ENCODE measurements around the gene SPATS2L.

The SPATS2L gene

DNA sequence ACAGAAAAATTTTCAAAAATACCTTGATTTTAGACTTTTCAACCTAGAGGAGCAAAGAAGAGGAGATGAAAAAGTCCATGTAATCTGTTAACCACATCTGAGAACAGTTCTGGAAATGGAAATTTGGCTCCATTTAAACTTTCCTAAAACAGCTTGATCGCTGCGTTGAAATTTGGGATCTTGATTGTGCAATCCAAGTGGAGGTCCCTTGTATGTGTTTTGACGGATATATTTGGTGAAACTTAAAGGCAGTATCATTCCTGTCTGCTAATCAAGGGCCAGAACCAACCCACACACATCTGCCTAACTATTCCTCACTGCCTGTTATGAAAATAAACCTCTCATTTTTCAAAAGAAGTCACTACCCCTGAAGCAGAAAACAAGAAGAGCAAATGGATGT is 46.6 kb downstream of the SPATS2L start:
- no peak for DNase-seq

DNA sequence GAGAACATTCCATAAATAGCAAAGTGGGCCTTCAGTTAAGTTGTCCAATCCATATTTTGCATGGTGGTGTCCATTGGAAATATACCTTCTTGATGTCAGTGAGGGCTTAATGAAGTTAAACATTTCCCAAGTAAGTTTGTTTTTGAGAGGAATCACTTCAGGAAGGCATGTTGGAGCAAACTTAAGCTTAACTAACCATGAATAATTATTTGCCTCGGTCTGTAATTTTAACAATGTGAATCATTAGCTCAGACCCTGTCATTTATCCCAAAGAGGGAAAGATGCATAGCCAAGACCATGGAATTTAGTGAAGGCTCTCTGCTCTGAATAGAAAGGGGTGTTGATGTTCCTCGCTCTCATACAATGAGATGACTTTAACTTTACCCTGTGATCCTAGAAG is 47.4 kb downstream of the SPATS2L start:
- no peak for DNase-seq

DNA sequence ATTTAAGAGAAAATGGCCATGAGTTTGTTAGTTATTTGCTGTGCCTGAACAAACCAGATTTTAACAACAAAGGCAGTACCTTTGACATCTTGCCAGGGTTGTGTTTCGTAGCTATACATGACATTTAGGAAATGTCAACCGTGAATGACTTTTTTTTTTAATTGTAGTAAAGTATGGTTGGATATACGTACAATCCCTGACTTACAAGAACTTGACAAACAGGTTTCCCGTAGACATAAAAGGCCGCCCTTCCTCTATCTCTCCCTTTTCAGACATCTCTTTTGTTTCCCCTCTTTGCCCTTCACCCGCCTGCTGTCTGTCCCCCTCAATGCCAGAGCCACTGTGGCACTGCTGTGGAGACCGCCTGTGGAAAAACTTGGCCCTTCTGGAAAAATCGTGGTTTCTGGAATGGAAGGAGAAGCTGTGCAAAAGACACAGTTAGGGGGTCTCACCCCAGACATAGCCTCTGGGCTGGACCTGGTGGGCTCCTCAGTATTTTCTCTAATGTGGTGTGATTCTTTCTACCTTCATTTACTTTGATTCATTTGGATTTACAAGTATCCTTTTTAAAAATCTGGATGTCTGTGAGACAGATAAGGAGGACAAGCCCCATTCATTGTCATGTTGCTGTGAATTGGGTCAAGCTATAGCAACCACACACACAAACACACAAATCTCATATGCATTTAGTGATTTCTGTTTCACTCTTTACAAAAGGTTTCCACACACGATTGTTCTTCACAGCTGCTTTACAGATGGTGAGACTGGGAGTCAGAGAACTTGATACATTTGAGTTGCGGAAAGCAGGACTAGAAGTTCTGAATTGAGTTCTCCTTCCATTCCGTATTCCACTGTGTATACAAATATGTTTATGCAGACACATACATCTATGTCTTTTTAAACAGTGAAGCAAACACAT is 48.6 kb downstream of the SPATS2L start:
- DNase-seq: no peak

DNA sequence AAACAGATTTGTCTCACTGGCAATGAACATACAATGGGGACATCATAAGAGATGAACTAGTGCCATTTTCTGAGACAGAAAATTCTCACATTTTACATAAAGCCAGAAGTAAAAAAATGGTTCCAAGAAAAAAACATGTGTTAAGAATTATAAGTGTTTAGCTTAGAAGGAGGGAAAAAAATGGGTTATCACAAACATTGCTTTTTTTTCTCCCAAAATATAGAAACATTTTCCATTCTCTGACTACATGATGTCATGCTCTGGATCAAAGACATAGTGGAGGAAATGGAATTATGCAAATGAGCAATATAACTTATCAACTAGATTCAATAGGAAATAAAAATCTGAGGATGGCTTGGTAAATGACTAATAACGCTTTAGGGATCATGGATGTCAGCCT is 49.8 kb downstream of the SPATS2L start:
- no peak for DNase-seq

DNA sequence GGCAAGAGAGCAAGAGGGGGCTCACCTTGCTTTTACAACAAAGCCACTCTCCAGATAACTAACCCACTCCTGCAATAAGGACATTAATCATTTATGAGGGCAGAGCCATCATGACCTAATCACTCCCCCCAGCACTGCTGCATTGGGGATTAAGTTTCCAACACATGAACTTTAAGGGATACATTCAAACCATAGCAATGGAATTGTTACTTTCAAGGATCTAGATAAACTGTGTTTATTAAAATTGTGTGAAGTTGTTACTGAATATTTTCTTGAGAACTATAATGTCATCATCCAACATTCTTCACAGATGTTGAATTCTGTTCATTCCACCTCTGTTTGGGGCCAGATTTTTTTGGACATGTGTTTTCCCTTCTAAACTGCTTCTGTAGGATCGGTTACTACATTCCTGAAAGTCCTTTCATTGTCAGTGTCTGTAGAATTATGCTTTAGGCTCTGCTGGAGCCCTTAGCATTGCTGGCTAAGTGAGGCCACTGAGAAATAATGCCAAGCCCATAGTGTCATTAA is 50.4 kb downstream of the SPATS2L start:
- no peak for DNase-seq

DNA sequence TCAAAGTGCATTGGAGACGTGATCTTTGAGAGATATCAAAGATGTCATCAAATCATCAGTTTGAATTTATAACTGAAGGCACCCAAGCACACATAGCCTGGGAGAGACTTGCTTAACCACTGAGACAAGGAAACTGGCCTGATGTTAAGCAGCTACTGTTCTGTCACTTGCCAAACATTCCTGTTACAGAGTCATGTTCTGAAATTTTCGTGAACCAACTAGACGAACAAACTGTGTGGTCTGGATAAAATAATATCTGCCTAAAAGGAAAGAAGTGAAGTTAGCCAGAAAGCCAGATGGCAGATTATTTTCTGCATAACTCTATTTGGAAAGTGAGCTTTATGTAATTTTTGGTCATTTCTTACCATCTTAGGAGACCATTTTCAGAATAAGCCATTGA is 51.4 kb downstream of the SPATS2L start:
- no peak for DNase-seq

DNA sequence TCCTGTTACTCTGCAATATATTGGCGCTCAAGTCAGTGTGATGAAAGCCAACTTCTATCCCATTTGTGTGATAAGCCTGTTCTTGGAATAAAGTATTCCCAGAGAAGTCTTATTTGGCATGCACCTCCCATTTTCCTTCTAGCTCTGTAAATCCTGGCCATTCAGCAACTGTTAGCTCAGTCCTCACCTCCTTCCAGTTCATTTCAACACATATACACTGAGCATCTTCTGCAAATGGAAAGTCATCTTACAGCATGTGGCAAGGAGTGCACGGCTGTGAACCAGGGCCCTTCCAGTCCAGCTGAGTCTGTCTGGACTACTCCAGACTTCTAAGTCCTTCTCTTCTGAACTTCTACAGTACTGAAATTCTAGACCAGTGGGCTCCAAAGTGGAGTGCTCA is 53.1 kb downstream of the SPATS2L start:
- no peak for DNase-seq

DNA sequence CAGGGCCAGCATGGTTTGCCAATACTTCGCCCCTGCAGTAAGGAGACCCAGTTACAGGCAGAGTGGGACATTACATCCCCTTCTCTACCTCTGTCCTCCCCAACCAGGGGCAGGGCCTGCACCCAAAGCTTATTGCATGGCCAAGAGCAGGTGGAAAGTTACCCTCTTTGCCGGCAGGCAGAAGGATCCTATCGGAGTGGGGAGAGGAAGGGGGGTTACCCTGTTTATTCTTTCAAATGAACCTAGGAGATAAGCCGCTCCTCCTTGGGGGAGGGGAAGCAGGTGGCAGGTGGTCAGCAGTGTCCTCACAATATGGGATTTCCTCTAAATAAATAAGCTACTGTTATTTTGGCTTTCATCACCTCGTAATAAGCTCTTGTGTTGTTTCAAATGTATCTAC is 53.9 kb downstream of the SPATS2L start:
- DNase-seq: no peak

DNA sequence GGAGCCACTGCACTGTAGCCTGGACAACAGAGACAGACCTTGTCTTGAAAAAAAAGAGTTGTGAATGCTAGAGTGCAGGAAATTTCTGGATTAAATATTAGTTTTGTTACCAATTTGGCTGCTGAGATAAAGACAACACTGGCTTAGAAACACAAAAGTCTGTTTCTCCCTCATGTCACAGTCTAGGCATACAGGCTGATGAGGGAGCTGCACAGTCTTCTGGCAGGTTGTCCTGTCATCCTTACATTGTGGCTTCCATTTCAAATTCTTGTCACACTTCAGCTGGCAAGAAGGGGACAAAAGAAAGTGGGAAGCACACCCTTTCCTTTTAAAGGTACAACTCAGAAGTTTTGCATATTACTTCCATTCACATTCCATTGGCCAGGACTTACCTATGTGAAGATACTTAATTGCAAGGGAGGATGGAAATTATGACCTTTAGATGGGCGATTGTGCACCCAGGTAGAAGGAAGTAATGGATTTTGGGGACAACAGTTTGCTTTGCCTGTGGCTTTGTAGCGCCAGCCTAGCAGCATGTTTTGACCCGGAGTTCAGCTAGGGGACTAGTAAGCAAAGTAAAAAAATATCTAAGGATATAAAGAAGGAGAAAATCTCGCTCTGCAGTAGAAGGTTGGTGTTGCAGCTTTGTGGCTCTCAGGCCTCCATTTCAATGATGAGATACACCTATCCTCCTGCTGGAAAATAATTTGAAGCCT is 55.9 kb downstream of the SPATS2L start:
- no peak for DNase-seq

DNA sequence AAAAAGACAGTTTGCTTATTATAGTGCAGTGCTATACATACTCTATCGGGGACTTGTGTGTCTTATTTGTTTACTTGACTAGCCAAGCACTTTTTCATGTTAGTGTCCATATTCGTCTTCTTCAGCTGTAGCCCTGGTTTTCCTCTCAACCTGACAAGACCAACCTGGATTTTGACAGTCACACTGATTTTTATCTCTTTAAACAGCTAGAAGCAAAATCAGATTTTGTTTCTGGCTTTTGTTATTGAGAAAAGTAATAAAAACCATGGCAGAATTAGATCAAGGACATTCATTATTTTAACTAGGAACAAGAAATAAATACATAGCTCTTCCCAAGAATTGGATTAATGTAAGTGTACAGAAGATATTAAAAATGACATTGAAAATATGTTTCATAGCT is 56.8 kb downstream of the SPATS2L start:
- no peak for DNase-seq

DNA sequence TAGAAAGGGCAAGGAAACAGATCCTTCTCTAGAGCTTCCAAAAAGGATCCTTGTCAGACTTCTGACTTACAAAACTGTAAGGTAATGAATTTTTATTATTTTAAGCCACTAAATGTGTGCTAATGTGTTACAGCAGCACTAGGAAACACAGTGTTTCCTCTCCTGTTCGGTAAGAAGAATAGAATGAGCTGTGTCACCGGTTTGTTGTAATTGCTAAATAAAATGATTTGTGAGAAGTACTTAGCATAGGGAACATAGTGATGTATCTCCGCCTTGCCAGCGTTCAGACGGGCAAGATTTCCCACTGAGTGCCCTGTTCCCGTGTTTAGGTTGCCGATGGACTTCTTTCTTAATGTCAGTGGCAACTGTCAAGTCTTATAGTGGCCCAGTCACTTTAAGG is 57.6 kb downstream of the SPATS2L start:
- DNase-seq: no peak

DNA sequence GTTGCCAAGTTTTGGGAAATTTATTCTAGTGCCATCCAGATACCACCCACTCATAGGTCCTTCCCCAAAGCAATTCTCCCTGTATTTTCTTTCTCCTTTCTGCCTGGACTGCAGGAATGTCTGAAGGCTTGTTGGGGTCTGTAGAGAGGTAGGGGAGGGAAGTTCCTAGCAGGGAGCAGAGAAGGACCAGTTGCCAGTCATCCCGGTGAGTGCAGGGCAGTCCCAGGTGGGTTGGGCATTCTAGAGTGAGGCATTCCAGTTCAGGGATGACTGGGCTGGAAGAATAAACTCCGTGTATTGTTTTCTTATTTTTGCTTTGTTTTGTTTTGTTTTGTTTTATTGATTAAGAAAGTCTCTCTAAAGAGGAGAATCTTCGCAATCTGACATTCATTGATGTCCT is 58.1 kb downstream of the SPATS2L start:
- no peak for DNase-seq

DNA sequence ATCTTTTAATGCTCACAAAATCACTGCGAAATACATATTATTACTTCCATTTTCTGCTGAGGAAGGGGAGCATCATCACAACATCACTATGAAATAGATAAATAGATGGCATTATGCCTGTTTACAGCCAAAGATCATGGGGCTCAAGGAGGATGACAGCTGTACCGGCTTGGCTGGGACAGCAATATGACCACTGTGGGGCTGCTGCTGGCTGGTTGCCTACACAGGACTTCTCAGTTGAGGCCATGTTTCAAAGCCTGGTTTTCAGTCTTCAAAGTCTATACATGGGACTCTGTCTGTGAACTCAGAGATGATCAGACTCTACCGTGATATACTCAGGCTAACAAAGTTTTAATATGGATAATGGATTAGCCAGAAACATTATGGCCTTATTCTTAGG is 58.7 kb downstream of the SPATS2L start:
- DNase-seq: no peak

DNA sequence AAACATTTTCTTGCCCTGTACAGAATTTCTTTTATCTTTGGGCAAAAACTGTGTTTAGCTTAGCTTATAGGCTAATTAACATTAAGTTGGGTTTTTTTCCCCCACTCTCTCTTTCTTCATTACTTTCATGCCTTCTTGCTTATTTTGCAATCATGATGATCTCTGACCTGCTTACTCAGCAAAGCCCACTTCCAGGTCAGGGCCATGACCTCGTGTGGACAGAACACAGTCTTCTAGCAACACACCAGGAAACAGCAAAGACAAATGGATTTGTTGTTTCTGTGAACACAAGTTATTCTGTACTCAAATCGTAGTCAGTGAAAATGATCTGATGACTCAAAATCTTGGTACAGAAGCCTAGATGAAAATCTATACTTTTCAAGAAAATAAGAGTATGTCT is 60.7 kb downstream of the SPATS2L start:
- DNase-seq: no peak

DNA sequence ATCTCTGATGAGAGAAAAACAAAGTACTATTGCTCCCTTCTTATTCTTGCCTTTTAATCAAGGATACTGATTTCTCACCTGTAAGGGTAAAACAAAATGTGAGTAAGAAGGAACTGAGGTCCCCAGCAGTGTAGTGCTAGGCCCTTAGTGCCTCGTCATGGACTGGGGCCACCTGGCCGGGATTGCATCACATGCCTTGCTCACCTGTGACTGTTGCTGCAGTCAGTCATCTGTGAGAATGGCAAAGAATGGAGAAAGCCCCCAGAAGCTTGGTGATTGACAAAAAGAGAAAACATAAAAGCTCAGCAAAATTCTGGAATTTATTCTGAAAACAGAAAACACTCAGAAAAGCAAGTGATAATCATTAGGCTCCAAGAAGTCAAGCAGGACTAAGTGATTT is 63.4 kb downstream of the SPATS2L start:
- no peak for DNase-seq

DNA sequence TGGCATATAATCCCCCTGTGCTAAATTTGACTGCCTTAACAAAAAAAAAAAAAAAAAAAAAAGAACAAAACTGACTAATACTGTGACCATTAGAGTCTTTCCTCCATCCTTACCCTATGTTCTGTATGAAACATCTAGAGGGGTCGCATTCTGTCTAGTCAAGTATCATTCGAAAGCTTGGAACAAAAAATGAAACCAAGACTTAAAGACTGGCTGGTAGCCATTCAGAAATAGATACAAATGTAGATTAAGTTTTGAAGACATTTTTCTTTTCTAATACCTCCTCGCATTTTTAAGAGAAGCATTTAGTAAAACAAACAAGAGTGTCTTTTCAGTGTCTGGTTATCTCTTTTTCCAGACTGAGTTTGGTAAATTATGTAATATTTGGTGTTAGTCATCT is 66.7 kb downstream of the SPATS2L start:
- DNase-seq: no peak

DNA sequence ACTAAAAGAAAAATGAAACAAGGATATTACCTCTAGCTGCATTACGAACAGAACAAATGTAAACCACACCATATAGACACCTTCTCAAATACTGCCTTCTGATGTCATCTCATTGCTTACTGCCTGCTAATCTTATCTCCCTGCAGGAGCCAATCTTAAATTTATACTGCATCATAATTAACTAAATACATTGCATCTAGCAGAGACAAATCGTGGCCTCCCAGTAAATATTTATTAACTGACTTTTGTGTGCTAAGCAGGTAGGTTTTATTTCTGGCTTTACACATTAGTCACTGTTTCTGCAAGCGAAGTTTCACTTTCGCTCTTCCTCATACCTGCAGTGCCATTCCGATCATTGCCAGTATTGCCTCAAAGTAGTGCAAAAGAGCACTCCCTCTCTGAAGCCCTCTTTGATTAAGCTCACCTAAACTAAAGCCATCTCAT is 67.5 kb downstream of the SPATS2L start:
- DNase-seq: no peak

DNA sequence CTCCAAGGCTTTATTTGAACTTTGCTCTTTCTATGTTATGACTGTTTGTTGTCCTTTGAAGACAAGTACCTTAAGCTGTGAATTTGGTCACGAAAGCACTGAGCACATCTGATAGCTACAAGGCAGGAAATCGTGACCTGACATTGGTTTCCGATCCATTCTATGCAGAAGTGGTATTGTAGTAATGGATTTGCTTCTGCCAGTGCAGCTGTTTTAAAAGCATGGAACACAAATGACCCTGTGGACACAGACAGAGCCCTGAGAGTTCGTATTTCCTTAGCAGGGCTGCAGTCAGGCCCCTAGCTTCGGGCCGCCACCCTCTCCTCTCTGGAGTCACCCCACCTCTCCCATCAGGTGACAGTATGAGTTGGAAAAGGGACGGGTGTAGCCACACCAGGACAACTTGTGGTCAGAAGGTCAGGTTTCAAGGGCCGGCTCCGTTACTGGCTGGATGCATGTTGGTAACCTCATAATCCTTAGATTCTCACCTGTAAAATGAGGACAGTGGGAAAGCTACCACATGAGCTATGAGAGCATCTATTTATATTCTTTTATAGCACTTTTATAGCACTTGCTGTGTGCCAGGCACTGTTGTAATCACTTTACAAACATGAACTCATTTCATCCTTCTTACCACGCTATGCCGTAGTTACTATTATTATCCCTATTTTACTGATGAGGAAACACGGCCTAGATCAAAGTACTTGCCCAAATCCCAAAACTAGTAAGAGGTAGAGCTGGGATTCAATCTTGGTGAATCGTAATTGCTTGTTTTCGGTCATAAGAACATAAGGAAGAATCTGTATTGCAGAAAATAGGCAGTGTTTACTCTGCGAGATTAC is 70.2 kb downstream of the SPATS2L start:
- no peak for DNase-seq

DNA sequence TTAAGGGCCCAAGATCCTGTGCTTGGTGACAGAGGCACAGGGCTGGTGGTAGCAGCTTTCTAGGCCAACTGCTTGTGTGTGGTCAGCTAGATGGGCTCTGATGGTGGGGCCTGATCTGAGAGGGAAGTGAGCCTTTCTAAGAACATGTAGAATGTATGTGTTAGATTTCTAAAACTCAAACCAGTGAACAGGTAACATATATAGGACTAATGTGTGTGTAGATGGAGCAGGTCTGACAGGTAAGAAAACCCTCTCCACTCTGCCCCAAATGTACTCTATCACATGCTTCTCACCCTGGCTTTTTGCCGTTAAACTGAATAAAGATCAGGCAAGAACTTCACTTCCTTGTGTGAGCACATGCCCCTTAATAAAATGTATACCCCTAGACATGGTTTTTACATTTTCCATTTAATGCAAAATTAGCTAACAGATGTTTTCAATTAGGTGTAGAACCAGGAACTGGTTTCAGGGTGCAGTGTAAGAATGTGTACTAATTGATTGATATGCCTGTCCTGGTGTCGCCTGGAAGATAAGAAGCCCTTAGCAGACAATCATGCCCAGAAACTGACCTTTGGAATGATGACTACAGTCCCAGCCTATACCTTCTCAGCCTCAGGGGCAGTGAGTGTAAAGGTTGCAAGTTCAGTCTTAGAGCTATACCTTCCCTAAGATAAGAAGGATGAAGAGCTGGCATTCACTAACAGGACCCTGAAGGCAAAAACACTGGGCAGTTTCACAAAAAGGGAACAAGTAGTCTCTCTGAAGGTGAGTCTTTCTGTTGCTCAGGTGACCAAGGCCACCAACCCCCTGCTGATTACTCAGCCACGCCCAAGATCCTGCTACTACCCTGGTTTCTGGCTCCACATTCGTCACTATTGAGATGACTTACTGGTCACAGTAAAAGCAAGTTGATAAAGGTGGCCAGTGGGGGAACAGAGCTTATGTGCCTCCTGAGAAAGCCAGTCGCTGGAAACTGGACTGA is 71.2 kb downstream of the SPATS2L start:
- no peak for DNase-seq

DNA sequence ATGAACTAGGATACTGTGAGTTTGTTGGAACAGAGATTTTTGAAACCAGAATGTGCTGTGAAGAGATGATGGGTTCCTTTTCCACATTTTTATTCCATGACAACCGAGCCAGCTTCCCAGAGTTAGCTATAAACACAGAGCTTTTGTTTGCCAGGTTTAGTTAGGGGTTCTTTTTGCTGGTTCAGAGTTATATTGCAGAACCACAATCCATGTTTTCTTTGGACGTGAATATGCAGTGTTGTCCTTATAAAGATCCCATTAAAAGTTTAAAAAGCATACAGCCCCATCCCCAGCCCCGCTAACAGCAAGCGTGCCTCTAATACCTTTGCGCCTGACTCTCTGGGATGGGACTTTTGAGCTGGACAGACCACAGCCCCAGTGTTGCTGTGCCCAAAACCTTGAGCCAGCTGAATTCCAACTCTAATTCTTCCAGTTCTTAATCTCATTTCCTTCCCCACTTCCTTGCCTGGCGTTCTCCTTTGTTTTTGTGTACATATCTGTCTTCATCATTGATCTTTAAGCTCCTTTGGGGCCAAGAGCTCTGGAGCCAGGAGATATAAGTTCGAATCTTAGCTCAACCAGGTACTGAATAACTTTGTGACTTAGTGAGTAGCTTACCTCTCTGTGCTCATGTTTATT is 72.3 kb downstream of the SPATS2L start:
- DNase-seq: no peak

DNA sequence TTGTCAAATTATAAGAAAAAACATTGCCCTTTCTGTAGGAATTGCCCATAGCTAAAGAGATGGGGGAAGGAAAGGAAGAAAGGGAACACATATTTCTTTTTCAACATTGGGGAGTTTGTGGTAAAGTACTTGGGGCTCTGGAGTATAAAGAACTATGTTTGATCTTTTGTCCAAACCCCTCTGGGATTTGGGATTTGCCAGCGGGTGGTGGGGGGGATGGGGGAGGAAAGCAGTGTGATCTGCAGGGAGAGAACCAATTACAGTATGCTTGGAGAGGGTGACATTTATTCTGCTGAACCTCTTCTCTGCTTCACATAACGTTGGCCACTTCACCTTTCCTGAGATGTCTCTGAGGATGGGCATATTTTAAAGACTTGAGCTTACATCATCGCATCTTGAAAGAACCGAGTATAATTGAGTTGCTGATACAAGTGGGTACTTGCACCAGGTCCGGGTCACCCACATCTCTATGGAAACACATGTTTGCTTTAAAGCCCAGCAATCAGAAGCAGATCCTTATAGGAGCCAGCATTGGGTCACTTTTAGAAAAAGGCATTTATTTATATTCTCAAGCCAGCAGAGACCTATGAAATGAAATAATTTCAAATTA is 73.1 kb downstream of the SPATS2L start:
- no peak for DNase-seq

All from hematopoietic multipotent progenitor cell treated with erythropoietin and hydrocortisone succinate and interleukin-3 and kit ligand, for 8 days (in vitro differentiated cells).